ENCODE results near the gene ANKRD13A. TPM values are rescaled to one million over a fixed set of nuclear protein-coding genes. Genes with fewer than 3 reads are reported as not detected.
A peak's percentile ranks its signal among the peaks of the same experiment; 100 is the strongest.

Gene ANKRD13A
- total RNA-seq (10 to 100 TPM; 50.0 to 61.9 TPM), polyA plus RNA-seq (10 to 100 TPM; 16.5 to 24.7 TPM)
- long read RNA-seq, donor 1, partial matches to known transcripts, result 2 of 20 reads
- long read RNA-seq, donor 1, other reads (novel, unspliced or antisense), result 18 of 20 reads
- long read RNA-seq, donor 2, full-length matches to known transcripts, result 6 of 44 reads
- long read RNA-seq, donor 2, partial matches to known transcripts, result 4 of 44 reads
- long read RNA-seq, donor 2, other reads (novel, unspliced or antisense), result 34 of 44 reads

DNA sequence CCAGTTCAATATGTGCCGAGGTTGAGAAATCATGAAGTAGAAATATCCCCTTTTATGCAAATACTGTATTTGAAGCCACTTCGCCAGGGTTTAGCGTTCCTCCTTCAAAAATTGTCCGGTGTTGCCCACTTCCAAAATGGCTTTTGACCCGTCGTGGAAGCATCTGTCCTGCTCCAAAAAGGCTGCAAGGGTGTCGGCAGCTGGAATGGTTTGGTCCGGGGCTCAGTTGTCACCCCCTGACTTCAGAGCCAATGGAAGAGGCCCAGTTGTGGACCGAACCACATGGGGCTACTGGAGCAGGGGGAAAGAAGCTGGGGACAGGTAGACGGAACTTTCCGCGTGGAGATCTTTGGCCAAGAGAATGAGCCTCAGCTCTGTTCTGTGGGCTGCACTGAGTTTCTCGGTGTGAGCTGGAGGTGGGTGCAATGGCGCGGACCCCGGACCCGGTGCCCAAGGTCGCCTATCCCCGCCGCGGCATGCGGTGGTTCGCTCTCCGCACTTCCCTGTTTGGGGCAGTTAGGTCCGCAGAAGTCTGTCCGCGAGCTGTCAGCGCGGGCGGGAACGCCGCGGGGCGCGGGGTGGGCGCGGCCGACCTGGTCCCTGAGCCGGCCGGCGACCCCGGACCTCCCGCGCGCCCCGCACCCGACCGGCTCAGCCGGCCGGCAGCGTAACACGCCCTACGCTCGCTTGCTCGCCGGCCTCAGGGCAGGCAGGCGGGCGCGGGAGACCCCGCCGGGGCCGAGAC is at the start of gene ANKRD13A:
TSS of gene ANKRD13A (plus strand) at position 527 of the 745 bp plus-strand sequence. CDS start 259 bp downstream, outside the sequence.
- DNase-seq (peak; percentile 93 to 95), ATAC-seq (ENCODE audit: low FRiP score) (peak; percentile 95)
- WGBS, 2 donors, result 1% methylated on average over 54 to 62 of the region's 62 CpGs
- Histone ChIP-seq H3K27ac (ENCODE audit: low read depth in 1 of 2, low read length in 2 of 2) (peak within 1 kb of the TSS in 1 of 2 donors; percentile 48), H3K27me3 (ENCODE audit: control insufficient read depth in 1 of 2, insufficient read depth in 2 of 2, low read length in 1 of 2) (no peaks in the 10 kb centered on the region), H3K9me3 (ENCODE audit: control insufficient read depth, low read length) (no peaks in the 10 kb centered on the region), H3K4me3 (ENCODE audit: low read length in 2 of 2) (peak within 1 kb of the TSS; percentile 82 to 93), H3K4me1 (ENCODE audit: control insufficient read depth in 1 of 2, insufficient read depth in 2 of 2, low read length in 2 of 2) (peaks cover 2 to 3% of the 10 kb centered on the region in 2 donors), H3K36me3 (ENCODE audit: control insufficient read depth in 1 of 2, insufficient read depth in 2 of 2, low read length in 1 of 2) (no peaks in the 10 kb centered on the region)
- intact Hi-C loops (cut with DNase I), result loop anchor here in 1 of 2 donors (5.0 kb wide), 1 partner anchor 47 kb away; no protein-coding TSS in a partner anchor

DNA sequence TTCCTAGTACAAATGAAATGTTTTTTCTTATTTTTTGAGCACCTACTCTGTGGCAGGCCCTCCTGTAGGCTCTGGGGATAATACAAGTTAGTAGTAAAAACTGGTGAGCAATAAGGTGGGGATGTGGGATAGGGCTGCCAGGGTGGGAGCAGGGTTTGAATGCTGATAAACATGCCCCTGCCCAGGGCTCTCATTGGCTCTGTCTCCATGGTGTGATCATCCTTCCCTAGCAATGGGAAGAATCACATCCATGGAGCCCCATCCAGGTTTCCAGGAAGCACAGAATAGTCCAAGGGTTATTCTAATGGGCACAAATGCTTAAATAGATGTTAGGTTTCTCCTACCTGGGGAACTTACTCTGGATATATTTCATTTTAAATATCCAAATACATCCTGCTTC is 48.6 kb upstream of the ANKRD13A start:
- Histone ChIP-seq H3K36me3 (ENCODE audit: control insufficient read depth in 1 of 2, insufficient read depth in 2 of 2, low read length in 1 of 2) (peaks cover 0 to 5% of the 10 kb centered on the region in 2 donors), H3K4me3 (ENCODE audit: low read length in 2 of 2) (no peak overlapping the region), H3K27ac (ENCODE audit: low read depth in 1 of 2, low read length in 2 of 2) (peak overlapping the region in 1 of 2 donors; percentile 98), H3K27me3 (ENCODE audit: control insufficient read depth in 1 of 2, insufficient read depth in 2 of 2, low read length in 1 of 2) (no peaks in the 10 kb centered on the region), H3K4me1 (ENCODE audit: control insufficient read depth in 1 of 2, insufficient read depth in 2 of 2, low read length in 2 of 2) (peaks cover 4% of the 10 kb centered on the region in 2 donors), H3K9me3 (ENCODE audit: control insufficient read depth, low read length) (no peaks in the 10 kb centered on the region)
- intact Hi-C loops (cut with DNase I), result loop anchor here in 1 of 2 donors (5.0 kb wide), 1 partner anchor 47 kb away; the partner anchor contains the start of genes ANKRD13A and GIT2
- no peak for DNase-seq
- ATAC-seq (ENCODE audit: low FRiP score), result no peak

DNA sequence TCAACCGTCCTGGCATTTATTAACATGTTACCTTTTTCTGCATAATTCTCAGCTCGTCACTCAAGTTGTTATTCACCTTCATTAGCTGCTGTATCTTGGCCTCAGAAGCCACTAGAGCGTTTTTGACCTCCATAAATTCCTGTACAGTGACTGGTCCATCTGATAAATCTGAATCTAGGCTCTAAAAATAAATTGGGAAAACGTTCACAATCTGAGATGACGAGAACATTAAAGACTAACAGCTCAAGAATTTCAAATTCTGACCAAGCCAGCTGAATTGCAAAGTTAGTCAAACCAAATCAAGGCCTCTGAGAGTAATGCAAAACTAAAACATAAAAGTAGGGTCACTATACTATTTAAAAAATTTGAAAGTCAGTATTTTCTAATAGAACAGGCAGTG is 48.1 kb upstream of the ANKRD13A start:
- Histone ChIP-seq H3K27me3 (ENCODE audit: control insufficient read depth in 1 of 2, insufficient read depth in 2 of 2, low read length in 1 of 2) (no peaks in the 10 kb centered on the region), H3K4me3 (ENCODE audit: low read length in 2 of 2) (no peak overlapping the region), H3K36me3 (ENCODE audit: control insufficient read depth in 1 of 2, insufficient read depth in 2 of 2, low read length in 1 of 2) (peaks cover 0 to 5% of the 10 kb centered on the region in 2 donors), H3K4me1 (ENCODE audit: control insufficient read depth in 1 of 2, insufficient read depth in 2 of 2, low read length in 2 of 2) (peaks cover 4% of the 10 kb centered on the region in 2 donors), H3K9me3 (ENCODE audit: control insufficient read depth, low read length) (no peaks in the 10 kb centered on the region), H3K27ac (ENCODE audit: low read depth in 1 of 2, low read length in 2 of 2) (peak overlapping the region in 1 of 2 donors; percentile 57)
- intact Hi-C loops (cut with DNase I), result loop anchor here in 1 of 2 donors (5.0 kb wide), 1 partner anchor 46 kb away; the partner anchor contains the start of genes ANKRD13A and GIT2
- ATAC-seq (ENCODE audit: low FRiP score) (no peak), DNase-seq (no peak)
- 4 to 5% methylated on average over 5 of the region's 5 CpGs for WGBS, 2 donors

DNA sequence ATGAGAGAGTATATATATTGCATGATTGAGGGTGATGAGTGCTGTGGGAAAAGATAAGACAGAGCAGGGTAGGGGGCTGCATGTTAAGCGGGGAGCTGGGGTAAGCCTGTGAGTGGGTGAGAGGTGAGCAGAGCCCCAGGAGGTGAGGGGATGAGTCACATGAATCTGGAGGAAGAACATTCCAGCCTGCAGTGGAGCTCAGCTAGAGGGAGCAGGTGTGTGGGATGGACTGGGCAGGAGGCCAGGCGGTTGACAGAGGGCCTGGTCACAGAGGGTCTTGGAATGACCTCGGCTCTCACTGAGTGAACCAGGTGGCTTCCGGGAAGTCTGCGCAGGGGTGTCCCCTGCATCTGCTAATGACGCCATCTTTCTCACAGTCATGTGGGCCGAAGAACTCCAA is 47.5 kb upstream of the ANKRD13A start:
- Histone ChIP-seq H3K4me1 (ENCODE audit: control insufficient read depth in 1 of 2, insufficient read depth in 2 of 2, low read length in 2 of 2) (peaks cover 4% of the 10 kb centered on the region in 2 donors), H3K4me3 (ENCODE audit: low read length in 2 of 2) (no peak overlapping the region), H3K27me3 (ENCODE audit: control insufficient read depth in 1 of 2, insufficient read depth in 2 of 2, low read length in 1 of 2) (no peaks in the 10 kb centered on the region), H3K9me3 (ENCODE audit: control insufficient read depth, low read length) (no peaks in the 10 kb centered on the region), H3K36me3 (ENCODE audit: control insufficient read depth in 1 of 2, insufficient read depth in 2 of 2, low read length in 1 of 2) (peaks cover 0 to 5% of the 10 kb centered on the region in 2 donors), H3K27ac (ENCODE audit: low read depth in 1 of 2, low read length in 2 of 2) (peak overlapping the region; percentile 3 to 95)
- 60 to 63% methylated on average over 7 of the region's 7 CpGs for WGBS, 2 donors
- intact Hi-C loops (cut with DNase I), result loop anchor here in 1 of 2 donors (5.0 kb wide), 1 partner anchor 46 kb away; the partner anchor contains the start of genes ANKRD13A and GIT2
- ATAC-seq (ENCODE audit: low FRiP score), result no peak
- DNase-seq, result no peak

DNA sequence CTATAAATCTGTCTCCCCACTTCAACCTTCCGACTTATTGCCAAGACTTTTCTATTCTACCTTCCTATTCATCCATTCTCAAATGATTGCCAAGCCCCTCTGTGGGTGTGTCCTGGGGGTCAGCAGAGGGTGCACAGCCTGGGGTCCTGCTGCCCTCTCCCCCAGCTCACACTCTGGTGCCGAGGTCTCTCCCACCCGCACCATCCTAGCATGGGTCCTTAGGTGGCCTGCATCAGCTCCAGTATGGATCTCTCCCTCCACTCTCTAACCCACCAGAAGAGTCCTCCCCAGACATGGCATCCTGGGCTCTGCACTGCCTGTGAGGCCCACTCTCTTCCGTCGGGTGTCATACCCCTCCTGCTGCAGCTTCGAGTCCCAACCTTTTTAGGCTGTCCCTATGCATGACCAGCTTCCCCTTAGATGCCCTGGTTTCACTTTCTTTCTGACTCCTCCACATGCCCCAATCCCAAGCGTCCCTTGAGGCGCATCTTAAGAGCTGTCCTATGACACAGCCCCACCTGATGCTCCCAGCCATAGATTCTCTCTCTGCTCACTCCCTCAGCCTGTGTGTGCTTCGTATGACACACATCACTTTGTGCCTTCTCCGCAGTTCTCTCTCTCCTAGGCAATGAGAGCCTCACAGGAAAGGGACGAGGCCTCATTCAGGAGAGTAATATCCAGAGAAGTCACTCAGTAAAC is 46.9 kb upstream of the ANKRD13A start:
- intact Hi-C loops (cut with DNase I), result loop anchor here in 1 of 2 donors (5.0 kb wide), 1 partner anchor 45 kb away; the partner anchor contains the start of genes ANKRD13A and GIT2
- DNase-seq (peak in 1 of 2 donors; percentile 48), ATAC-seq (ENCODE audit: low FRiP score) (no peak)
- peaks cover 0 to 6% of the 10 kb centered on the region in 2 donors for H3K36me3 ChIP-seq (ENCODE audit: control insufficient read depth in 1 of 2, insufficient read depth in 2 of 2, low read length in 1 of 2)
- WGBS, 2 donors, result 78 to 80% methylated on average over 11 of the region's 11 CpGs
- H3K9me3 ChIP-seq (ENCODE audit: control insufficient read depth, low read length), result no peaks in the 10 kb centered on the region
- no peaks in the 10 kb centered on the region for H3K27me3 ChIP-seq (ENCODE audit: control insufficient read depth in 1 of 2, insufficient read depth in 2 of 2, low read length in 1 of 2)
- no peak overlapping the region for H3K4me3 ChIP-seq (ENCODE audit: low read length in 2 of 2)
- H3K4me1 ChIP-seq (ENCODE audit: control insufficient read depth in 1 of 2, insufficient read depth in 2 of 2, low read length in 2 of 2), result peaks cover 4% of the 10 kb centered on the region in 2 donors
- peak overlapping the region; percentile 59 to 95 for H3K27ac ChIP-seq (ENCODE audit: low read depth in 1 of 2, low read length in 2 of 2)

DNA sequence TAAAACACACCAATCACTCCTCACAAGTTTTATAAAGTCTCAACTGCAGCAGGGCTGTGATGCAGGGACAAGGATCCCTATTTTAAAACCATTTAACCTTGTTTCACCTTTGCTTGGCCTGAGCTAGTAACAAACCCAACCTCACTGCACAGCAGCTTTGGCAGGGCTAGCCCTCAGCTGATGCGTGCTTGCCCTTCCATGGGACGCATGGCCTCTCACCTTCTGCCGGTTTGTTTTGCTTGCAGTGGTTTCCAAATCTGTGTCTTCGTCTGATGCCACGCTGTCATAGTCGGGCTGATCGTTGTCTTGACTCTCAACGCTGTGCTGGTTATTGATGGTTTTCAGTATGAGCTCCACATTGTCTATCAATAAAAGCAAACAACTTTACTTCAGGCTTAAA is 46.4 kb upstream of the ANKRD13A start:
- Histone ChIP-seq H3K9me3 (ENCODE audit: control insufficient read depth, low read length) (no peaks in the 10 kb centered on the region), H3K27me3 (ENCODE audit: control insufficient read depth in 1 of 2, insufficient read depth in 2 of 2, low read length in 1 of 2) (no peaks in the 10 kb centered on the region), H3K36me3 (ENCODE audit: control insufficient read depth in 1 of 2, insufficient read depth in 2 of 2, low read length in 1 of 2) (peaks cover 0 to 6% of the 10 kb centered on the region in 2 donors), H3K4me1 (ENCODE audit: control insufficient read depth in 1 of 2, insufficient read depth in 2 of 2, low read length in 2 of 2) (peaks cover 4% of the 10 kb centered on the region in 2 donors), H3K4me3 (ENCODE audit: low read length in 2 of 2) (no peak overlapping the region), H3K27ac (ENCODE audit: low read depth in 1 of 2, low read length in 2 of 2) (peak overlapping the region; percentile 32 to 95)
- no peak for DNase-seq
- WGBS, 2 donors, result 43 to 45% methylated on average over 8 of the region's 8 CpGs
- ATAC-seq (ENCODE audit: low FRiP score), result no peak
- intact Hi-C loops (cut with DNase I), result loop anchor here in 1 of 2 donors (5.0 kb wide), 1 partner anchor 44 kb away; the partner anchor contains the start of genes ANKRD13A and GIT2

DNA sequence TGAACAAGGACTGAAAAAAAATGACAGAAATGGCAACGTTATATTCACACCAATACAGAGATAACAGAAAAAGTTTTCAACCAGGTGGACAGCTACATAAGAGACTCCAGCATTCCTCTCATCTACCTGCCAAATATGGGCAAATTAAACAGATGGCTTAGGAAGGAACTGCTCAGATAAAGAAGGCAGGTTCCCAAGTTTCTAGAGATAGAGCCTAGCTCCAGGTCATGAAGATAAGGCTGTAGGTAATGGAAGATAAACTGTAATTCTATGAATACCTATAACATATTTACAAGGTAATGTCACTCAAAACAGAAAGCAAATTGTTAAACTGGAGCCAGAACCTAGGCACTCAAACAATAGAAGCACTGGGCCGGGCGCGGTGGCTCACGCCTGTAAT is 45.6 kb upstream of the ANKRD13A start:
- 89 to 93% methylated on average over 5 of the region's 5 CpGs for WGBS, 2 donors
- Histone ChIP-seq H3K4me3 (ENCODE audit: low read length in 2 of 2) (no peak overlapping the region), H3K27ac (ENCODE audit: low read depth in 1 of 2, low read length in 2 of 2) (peak overlapping the region in 1 of 2 donors; percentile 95), H3K36me3 (ENCODE audit: control insufficient read depth in 1 of 2, insufficient read depth in 2 of 2, low read length in 1 of 2) (peaks cover 0 to 5% of the 10 kb centered on the region in 2 donors), H3K4me1 (ENCODE audit: control insufficient read depth in 1 of 2, insufficient read depth in 2 of 2, low read length in 2 of 2) (peaks cover 4% of the 10 kb centered on the region in 2 donors), H3K27me3 (ENCODE audit: control insufficient read depth in 1 of 2, insufficient read depth in 2 of 2, low read length in 1 of 2) (no peaks in the 10 kb centered on the region), H3K9me3 (ENCODE audit: control insufficient read depth, low read length) (no peaks in the 10 kb centered on the region)
- ATAC-seq (ENCODE audit: low FRiP score) (no peak), DNase-seq (no peak)
- intact Hi-C loops (cut with DNase I), result loop anchor here in 1 of 2 donors (5.0 kb wide), 1 partner anchor 44 kb away; the partner anchor contains the start of genes ANKRD13A and GIT2

DNA sequence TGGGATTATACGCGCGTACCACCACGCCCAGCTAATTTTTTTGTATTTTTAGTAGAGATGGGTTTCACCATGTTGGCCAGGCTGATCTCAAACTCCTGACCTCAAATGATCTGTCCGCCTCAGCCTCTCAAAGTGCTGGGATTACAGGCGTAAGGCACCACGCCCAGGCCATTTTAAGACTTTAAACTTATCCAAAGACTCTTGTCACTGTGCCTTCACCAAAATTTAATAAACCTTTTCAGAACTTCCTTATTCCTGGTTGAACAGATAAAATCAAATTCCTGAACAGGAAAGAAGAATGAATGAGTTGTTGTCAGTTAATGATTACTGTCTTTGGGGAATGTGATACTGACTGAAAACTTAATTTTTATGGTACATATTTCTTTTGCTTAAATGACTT is 40.9 kb upstream of the ANKRD13A start:
- Histone ChIP-seq H3K36me3 (ENCODE audit: control insufficient read depth in 1 of 2, insufficient read depth in 2 of 2, low read length in 1 of 2) (peaks cover 3 to 10% of the 10 kb centered on the region in 2 donors), H3K27me3 (ENCODE audit: control insufficient read depth in 1 of 2, insufficient read depth in 2 of 2, low read length in 1 of 2) (no peaks in the 10 kb centered on the region), H3K4me1 (ENCODE audit: control insufficient read depth in 1 of 2, insufficient read depth in 2 of 2, low read length in 2 of 2) (peaks cover 0 to 2% of the 10 kb centered on the region in 2 donors), H3K27ac (ENCODE audit: low read depth in 1 of 2, low read length in 2 of 2) (no peak overlapping the region), H3K9me3 (ENCODE audit: control insufficient read depth, low read length) (no peaks in the 10 kb centered on the region), H3K4me3 (ENCODE audit: low read length in 2 of 2) (no peak overlapping the region)
- DNase-seq (no peak), ATAC-seq (ENCODE audit: low FRiP score) (no peak)
- intact Hi-C loops (cut with DNase I), result no loop called here
- 96 to 99% methylated on average over 7 of the region's 7 CpGs for WGBS, 2 donors
